Right atrium auricular region (tissue), 2 donors: ENCODE results near the gene ZP1. TPM values are rescaled to one million over a fixed set of nuclear protein-coding genes. Genes with fewer than 3 reads are reported as not detected.

Source experiments
- DNase-seq: peaks from one replicate; pipeline ENCODE4 v3.0.0-alpha.2; 2019; ENCODE audit warnings: low spot score
- H3K27ac ChIP-seq, 2 donors: fragments of 200-600 bp; sonication (generic); 1 replicate in 1 of 2; 2 replicates in 1 of 2; pipeline ENCODE4 v1.5.1; 2016 to 2019
- H3K27me3 ChIP-seq, 2 donors: fragments of 200-600 bp; sonication (generic); one replicate each; pipeline versions ENCODE4 v1.5.1 to v1.6.0; 2017 to 2019
- H3K36me3 ChIP-seq: fragments of 200-600 bp; sonication (generic); one replicate; pipeline ENCODE4 v1.5.1; 2016
- H3K4me1 ChIP-seq, 2 donors: fragments of 200-600 bp; sonication (generic); one replicate each; pipeline versions ENCODE4 v1.5.1 to v1.6.0; 2017 to 2019
- H3K4me3 ChIP-seq, 2 donors: fragments of 200-600 bp; sonication (generic); 1 replicate in 1 of 2; 2 replicates in 1 of 2; pipeline ENCODE4 v1.5.1; 2017 to 2019; ENCODE audit warnings: mild to moderate bottlenecking in 1 of 2, moderate library complexity in 1 of 2
- H3K9me3 ChIP-seq, 2 donors: fragments of 200-600 bp; sonication (generic); one replicate each; pipeline ENCODE4 v1.5.1; 2019
- CTCF ChIP-seq, 2 donors: fragments of 200-600 bp; sonication (generic); IDR thresholded peaks; one replicate each; pipeline ENCODE4 v1.5.1; 2019; ENCODE audit warnings: antibody characterized with exemption in 2 of 2
- total RNA-seq, 2 donors: library from RNA; depleted of rRNA; stranded (reverse); fragments of >200 nt; gene quantifications; one replicate each; pipeline ENCODE4 v1.1.0, GENCODE V29; 2016

ZP1 gene
- total RNA-seq, 2 donors from 2014 or later = not detected

GRCh38 chr11:60914633-60915247 lies 47.4 kb downstream of the ZP1 start:
- no peak for TF ChIP-seq CTCF (IDR thresholded peaks at IDR 0.05)
- DNase-seq = no peak

GRCh38 chr11:60915248-60915914 lies 48.0 kb downstream of the ZP1 start:
- peak in 1 of 2 donors; percentile 64 for TF ChIP-seq CTCF (IDR thresholded peaks at IDR 0.05)

More at GRCh38 chr11:60914633-60915247, 47.4 kb downstream of the ZP1 start:
- no peaks in the 10 kb centered on the region for H3K9me3 ChIP-seq
- H3K36me3 ChIP-seq = peaks cover 4% of the 10 kb centered on the region
- H3K27me3 ChIP-seq = no peaks in the 10 kb centered on the region
- peaks cover 0 to 69% of the 10 kb centered on the region in 2 donors for H3K4me1 ChIP-seq
- peak overlapping the region; percentile 93 to 95 for H3K27ac ChIP-seq
- H3K4me3 ChIP-seq = peak overlapping the region; percentile 82 to 83

GRCh38 chr11:60916669-60917206 lies 49.4 kb downstream of the ZP1 start:
- no peak overlapping the region for H3K4me3 ChIP-seq
- no peaks in the 10 kb centered on the region for H3K27me3 ChIP-seq
- H3K36me3 ChIP-seq = peaks cover 24% of the 10 kb centered on the region
- DNase-seq = no peak
- H3K27ac ChIP-seq = no peak overlapping the region
- no peak for TF ChIP-seq CTCF (IDR thresholded peaks at IDR 0.05)
- H3K4me1 ChIP-seq = peaks cover 0 to 64% of the 10 kb centered on the region in 2 donors
- no peaks in the 10 kb centered on the region for H3K9me3 ChIP-seq

More at GRCh38 chr11:60915248-60915914, 48.0 kb downstream of the ZP1 start:
- Histone ChIP-seq H3K27ac (peak overlapping the region; percentile 93 to 95), H3K4me3 (peak overlapping the region; percentile 82 to 83), H3K36me3 (peaks cover 10% of the 10 kb centered on the region), H3K27me3 (no peaks in the 10 kb centered on the region), H3K9me3 (no peaks in the 10 kb centered on the region), H3K4me1 (peaks cover 0 to 74% of the 10 kb centered on the region in 2 donors)
- peak; percentile 88 for DNase-seq

GRCh38 chr11:60917267-60917666 lies 49.9 kb downstream of the ZP1 start:
- H3K36me3 ChIP-seq = peaks cover 29% of the 10 kb centered on the region
- no peak for TF ChIP-seq CTCF (IDR thresholded peaks at IDR 0.05)
- H3K4me1 ChIP-seq = peaks cover 0 to 64% of the 10 kb centered on the region in 2 donors
- H3K9me3 ChIP-seq = no peaks in the 10 kb centered on the region
- H3K27ac ChIP-seq = no peak overlapping the region
- H3K4me3 ChIP-seq = no peak overlapping the region
- H3K27me3 ChIP-seq = no peaks in the 10 kb centered on the region
- no peak for DNase-seq

- peaks cover 0 to 54% of the 10 kb centered on the region in 2 donors for H3K4me1 ChIP-seq
- no peak overlapping the region for H3K4me3 ChIP-seq
- DNase-seq = no peak
- H3K36me3 ChIP-seq = peaks cover 38% of the 10 kb centered on the region
- H3K27me3 ChIP-seq = no peaks in the 10 kb centered on the region
- no peak for TF ChIP-seq CTCF (IDR thresholded peaks at IDR 0.05)
- no peaks in the 10 kb centered on the region for H3K9me3 ChIP-seq
- no peak overlapping the region for H3K27ac ChIP-seq
Observed at GRCh38 chr11:60918251-60918938, 51.1 kb downstream of the ZP1 start.
